ENCODE data around the gene CD47.
A peak's percentile ranks its signal among the peaks of the same experiment; 100 is the strongest.

The CD47 gene

DNA sequence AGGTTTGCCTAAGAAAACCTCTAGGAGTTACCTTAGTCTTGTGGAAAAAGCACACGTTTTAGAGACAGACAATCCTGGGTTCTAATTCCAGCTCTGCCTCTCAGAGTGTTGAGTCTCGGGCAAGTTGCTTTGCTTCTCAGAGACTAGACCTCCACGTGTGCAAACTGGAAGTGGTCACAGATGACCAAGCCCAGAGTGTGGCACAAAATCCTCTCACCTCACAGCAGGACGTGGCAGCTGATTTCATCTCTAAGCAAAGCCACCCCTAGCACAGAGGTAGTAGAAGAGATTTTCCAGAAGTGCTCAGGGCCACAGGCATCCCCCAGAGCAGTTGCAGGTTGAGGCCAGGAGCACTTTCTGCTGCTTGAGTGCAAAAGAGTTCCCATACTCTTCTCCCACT lies 79.2 kb downstream of the CD47 start:
- DNase-seq, result no peak

DNA sequence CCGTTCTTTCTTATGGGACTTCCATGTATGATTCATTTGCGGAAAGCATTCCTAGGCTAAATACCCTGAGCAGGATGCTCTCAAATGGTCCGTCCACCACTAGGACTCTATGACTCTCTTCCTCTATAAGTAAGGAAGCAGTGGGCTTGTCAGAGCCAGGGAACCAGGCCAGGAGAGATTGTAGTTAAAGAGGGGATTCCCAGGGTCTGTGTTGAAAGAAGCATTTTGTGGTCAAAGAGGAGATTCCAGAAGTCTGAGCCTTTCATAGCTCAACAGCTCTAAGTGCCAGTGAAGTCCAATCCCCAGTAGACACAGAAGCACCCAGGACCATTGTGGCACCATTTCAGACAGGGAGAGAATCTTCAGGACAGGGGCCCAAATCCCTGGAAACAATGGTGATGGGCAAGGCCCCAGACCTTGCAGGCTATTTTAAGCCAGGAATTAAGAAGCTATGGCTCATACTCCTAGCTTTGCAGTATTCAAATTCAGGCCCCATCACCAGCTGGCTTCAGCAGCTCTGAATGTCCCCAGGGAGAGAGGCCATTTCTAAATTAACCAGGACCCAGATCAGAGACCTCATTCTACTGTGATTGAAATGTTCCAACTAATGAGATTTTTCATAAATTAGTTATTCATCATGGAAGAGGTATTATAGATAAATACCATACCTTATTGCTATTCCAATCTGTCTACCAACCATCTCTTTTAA lies 81.7 kb downstream of the CD47 start:
- no peak for DNase-seq

DNA sequence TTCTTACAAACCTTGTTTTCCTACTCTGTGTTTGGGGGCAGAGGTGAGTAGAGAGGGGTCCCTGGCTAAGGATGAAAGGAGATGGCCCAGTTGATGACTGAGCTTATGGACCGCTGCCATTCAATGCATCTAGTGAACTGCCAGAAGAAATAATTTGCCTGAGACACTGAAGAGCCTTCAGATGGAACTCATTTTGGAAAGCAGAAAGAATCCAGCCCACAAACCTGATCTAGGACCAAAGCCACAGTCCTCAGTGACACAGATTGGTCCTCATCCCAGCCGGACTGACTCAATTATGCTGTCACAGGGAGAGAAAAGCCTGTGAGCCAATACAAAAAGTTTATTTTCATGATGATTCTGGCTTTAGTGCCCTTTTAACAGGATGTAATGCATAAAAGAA lies 82.7 kb downstream of the CD47 start:
- no peak for DNase-seq

DNA sequence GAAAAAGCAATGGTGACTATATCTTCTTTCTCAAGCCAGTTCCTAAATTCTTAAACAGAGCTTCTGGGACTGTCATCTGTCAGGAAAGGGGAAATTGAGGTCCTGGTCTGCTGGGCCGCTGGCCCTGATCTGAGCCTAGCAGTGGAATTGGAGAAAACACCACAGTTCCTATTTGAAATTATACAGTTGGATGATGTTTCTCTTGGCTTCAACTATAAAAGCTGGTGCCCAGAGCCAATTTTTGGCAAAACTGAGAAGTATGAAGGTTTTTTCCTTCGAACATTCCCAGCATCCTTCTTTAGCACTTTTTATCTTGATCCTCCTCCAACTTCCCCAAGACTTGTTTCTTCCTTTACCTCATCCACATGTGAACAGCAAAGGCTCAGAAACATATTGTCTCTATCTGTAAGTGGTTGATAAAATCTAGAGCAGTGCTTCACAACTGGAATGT lies 83.9 kb downstream of the CD47 start:
- DNase-seq, result no peak

DNA sequence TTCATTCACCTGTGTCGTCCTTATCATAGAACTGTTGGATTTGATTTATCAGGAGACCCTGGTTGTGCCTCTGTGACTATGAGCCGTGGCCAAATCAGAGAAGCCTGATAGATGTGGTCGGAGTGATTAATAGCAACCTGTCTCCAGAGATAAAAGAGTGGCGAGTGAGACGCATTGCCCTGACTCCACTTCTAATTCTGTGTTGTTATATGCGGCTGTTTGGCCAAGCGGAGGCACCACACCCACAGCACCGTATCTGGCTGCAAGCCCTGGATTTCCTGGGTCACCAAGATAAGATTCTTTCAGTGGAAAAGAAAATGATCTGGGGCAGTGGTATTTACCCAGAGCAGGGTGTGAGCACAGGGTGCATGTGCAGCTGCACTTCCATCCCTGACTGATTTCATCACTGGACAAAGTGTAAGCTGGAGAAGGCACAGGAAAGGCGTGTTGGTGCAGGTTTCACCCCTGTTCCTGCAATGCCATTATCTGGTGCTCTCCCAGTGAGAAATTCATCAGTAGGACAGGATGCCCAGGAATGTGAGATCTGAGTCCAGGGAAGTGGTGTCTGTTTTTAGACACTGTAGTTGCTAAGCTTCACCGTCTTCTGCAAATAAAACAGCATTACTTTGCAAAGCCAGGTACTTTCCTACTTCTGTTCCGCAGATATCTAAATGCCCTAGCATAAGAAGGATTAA lies 84.6 kb downstream of the CD47 start:
- DNase-seq, result no peak

DNA sequence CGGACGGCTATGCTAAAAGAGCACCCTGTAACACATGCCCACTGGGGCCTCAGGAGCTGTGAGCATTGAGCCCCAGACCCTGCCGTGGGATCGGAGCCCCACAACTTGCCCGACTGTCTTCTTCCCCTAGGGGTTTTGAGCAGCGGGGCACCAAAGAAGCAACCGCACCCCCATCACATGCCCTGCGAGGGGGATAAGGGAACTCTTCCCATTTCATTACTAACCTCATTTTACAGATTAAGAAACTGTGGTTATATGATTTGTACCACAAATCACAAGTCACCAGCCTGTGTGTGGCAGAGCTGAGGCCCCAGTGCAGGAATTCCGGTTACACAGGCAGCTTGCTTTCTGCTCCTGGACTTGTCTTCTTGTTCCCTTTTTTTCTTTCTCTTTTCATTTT lies 86.2 kb downstream of the CD47 start:
- peak; percentile 82 for DNase-seq

DNA sequence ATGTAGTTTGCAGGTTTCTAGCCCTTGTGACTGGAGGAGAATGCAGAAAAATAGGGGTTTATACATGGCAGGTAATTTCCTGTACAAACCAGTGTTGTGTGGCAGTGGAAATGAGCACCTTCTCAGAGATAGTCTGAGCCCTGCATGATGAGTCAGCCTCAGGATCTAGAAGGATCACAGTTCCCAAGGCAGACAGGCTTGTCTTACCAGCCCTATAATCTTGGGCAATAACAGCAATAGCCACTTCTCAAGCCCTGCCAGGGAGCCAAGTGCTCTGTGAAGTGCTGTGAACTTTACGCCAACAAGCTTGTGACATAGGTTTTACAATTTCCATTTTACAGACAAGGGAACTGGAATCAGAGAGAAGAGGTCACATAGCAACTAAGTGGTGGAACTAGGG lies 89.4 kb downstream of the CD47 start:
- no peak for DNase-seq

DNA sequence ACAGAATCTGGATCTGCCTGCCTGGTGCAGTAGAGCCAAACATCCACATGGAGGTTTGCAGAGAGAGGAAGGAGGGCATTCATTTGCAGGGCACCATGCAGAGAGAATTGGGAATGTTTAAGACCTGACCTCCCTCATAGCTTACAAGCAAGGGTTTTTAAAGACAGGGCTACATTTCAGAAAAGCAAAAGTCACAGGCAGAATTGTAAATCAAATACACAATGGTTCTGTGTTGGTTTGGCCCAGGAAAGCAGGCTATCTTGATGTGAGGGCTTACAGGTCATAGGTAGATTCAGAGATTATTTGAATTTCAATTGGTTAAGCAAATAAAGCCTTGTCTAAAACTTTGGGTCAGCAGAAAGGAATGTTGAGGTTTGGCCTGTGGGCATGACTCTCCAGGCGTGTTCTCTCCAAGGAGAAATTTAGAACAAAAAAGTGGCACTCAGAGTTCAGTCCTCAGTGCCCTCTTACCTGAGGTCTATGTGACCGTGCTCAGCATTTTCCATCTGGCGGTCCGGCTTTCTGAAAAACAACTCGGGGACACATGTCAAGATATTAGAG lies 91.5 kb downstream of the CD47 start:
- no peak for DNase-seq

DNA sequence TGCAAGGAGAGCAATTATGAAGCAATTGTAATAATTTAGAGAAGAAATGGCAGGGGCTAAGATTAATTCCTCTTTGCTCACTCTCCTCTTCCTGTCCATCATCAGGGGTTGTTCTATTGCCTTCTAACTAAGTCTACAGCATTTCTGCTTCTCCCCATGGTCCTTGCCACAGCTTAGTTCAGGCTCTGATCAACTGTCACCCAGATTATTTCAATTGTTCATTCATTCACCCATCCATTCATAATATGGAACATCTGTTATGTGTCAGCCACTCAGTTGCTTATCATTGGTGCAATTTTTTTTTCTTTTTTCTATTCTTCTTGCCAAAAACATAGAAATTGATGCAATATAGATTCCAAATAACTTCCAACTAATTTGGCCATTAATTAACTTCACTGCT lies 93.2 kb downstream of the CD47 start:
- DNase-seq, result no peak

DNA sequence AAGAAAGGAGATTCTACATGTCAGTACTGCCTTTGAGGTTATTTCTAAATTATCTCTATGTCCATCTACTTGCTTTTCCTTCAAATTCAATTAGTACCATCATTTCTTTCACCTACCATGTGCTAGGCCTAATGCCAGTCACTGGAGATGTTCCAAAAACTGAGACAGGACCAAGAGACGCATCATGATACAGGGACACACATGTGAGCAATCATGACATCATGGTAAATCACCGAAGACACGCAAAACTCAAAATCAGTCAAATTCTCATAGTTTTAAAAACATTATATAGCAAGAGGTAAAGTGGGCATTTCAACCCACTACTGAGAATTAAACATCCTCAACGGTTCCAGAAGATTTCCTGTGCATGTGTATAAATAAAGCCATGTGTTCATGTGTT lies 95.0 kb downstream of the CD47 start:
- DNase-seq, result no peak

DNA sequence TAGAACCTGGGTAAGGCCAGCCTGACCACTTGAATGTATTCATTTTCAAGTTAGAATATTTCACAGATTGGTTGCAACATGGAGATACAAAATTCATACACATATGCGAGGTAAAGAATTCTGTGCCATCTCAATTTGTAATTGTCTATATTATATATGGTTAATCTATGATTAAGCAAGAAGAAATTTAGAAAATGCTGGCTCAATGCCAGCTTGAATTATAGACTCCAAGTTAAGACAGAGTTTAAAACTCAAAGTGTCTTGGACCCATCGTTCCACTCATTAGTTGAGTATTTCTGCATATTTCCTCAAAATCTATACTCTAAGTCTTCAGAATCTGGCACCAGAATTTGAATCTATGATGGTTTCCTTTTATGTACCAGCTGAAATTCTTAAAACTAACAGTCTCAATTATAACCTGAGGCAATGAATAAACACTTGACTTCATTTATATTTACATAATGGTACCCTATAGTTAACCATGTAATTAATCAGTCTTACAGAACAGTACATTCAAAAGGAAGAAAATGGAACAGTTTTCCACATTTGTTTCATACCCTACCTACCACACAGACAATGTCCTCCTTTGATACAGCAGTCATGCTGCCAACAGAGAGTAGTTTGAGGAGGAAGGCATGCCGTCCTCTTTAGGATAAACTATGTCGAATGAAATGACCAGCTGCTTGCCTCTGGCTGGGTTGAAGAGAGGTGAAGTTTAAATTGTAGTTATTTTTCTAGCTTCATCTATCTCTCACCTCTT lies 95.7 kb downstream of the CD47 start:
- DNase-seq, result no peak

DNA sequence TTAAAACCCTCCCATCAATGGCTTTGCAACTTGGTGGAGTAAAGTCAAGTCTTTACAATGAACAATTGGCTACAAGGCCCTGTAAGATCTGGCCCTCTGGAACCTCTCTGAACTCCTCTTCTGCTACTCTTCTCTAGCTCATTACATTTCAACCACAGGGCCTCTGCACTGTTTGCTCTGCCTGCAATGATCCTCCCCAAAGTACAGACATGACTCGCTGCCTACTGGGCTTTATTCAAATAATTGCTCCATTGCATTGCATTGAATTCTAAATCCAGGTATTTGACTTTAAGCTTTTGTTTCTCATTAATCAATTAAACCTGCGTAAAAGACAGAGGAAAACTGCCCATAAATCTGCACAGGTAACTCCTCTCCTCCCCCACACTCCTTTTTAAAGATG lies 96.7 kb downstream of the CD47 start:
- DNase-seq, result no peak

DNA sequence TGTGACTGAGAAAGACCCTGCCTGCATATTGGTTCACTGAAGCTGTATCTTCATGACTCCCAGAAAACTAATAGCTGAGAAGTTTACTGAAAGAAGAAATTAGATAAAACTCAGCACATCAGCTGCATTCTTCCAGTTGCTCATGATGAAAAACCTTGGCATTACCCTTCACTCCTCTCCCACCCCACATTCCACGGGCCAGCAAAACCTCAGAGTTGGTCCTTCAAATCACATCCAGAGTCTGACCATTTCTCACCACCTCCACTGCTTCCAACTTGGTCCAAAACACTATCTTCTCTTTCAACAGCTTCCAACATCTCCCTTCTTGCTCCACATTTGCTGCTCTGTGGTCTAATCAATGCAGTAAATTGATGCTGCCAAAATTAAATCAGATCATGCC lies 97.1 kb downstream of the CD47 start:
- no peak for DNase-seq
